SK-N-SH (cell line): ENCODE results near the gene PKIB. TPM values are rescaled to one million over a fixed set of nuclear protein-coding genes. Genes with fewer than 3 reads are reported as not detected.

Experiments used
- CTCF ChIA-PET: fragments of 300-600, 350-600 bp; formaldehyde crosslinking; extraction: SDS; loops from one replicate; lab custom pipeline; 2021; lab: Yijun Ruan, JAX
- POLR2A ChIA-PET: fragments of 350-600 bp; sonication (Branson Sonifier 250); formaldehyde crosslinking; extraction: SDS; loops from one replicate; lab custom pipeline; 2020; ENCODE audit warnings: antibody characterized with exemption, inconsistent platforms; lab: Yijun Ruan, JAX
- DNase-seq: peaks from one replicate; pipeline ENCODE4 v3.0.0; 2012
- H2AFZ ChIP-seq: fragments of 200-600 bp; sonication (generic); 2 replicates; pipeline ENCODE4 v1.8.1; 2016; ENCODE audit warnings: antibody characterized with exemption, mild to moderate bottlenecking, low read depth
- H3F3A ChIP-seq: fragments of 200-600 bp; sonication (generic); replicated peaks from 2 replicates; pipeline ENCODE3; 2016; ENCODE audit warnings: antibody characterized with exemption, mild to moderate bottlenecking; ENCODE audit not compliant: insufficient read depth
- H3K27ac ChIP-seq, 2 experiments: fragments of 200-500 bp in 1 of 2; fragments of 200-600 bp in 1 of 2; sonication (Bioruptor generic) in 1 of 2; sonication (generic), shearing (Covaris generic) in 1 of 2; 2 replicates each; pipeline versions ENCODE4 v1.5.1 to v1.6.1; 2014 to 2016; ENCODE audit warnings: low read depth in 2 of 2, inconsistent platforms in 1 of 2, low read length in 1 of 2, mild to moderate bottlenecking in 1 of 2, mixed read lengths in 1 of 2
- H3K27me3 ChIP-seq: fragments of 200-600 bp; sonication (generic), shearing (Covaris generic); 2 replicates; pipeline ENCODE4 v1.6.1; 2016; ENCODE audit warnings: mixed run types; ENCODE audit not compliant: insufficient read depth
- H3K36me3 ChIP-seq, 2 experiments: fragments of 200-500 bp in 1 of 2; fragments of 200-600 bp in 1 of 2; sonication (Bioruptor generic) in 1 of 2; sonication (generic) in 1 of 2; replicated peaks in 1 of 2; 2 replicates each; pipeline versions ENCODE3 to v1.5.1; 2014 to 2016; ENCODE audit warnings: low read length in 1 of 2, mild to moderate bottlenecking in 1 of 2; ENCODE audit not compliant: insufficient read depth in 2 of 2, control insufficient read depth in 1 of 2
- H3K4me1 ChIP-seq, 2 experiments: fragments of 200-500 bp in 1 of 2; fragments of 200-600 bp in 1 of 2; sonication (Bioruptor generic) in 1 of 2; sonication (generic), shearing (Covaris generic) in 1 of 2; 2 replicates each; pipeline versions ENCODE4 v1.5.1 to v1.6.1; 2014 to 2016; ENCODE audit warnings: low read depth in 1 of 2, low read length in 1 of 2, mixed run types in 1 of 2; ENCODE audit not compliant: insufficient read depth in 2 of 2, control insufficient read depth in 1 of 2
- H3K4me2 ChIP-seq: fragments of 200-600 bp; sonication (generic), shearing (Covaris generic); 2 replicates; pipeline ENCODE4 v1.6.1; 2017; ENCODE audit warnings: mixed run types
- H3K4me3 ChIP-seq, 2 experiments: fragments of 200-500 bp in 1 of 2; fragments of 200-600 bp in 1 of 2; sonication (Bioruptor generic) in 1 of 2; sonication (generic), shearing (Covaris generic) in 1 of 2; 2 replicates each; pipeline versions ENCODE4 v1.5.1 to v1.8.1; 2014 to 2016; ENCODE audit warnings: low read depth in 2 of 2, inconsistent platforms in 1 of 2, low read length in 1 of 2, mild to moderate bottlenecking in 1 of 2, mixed read lengths in 1 of 2, moderate library complexity in 1 of 2
- H3K79me2 ChIP-seq: fragments of 200-600 bp; sonication (generic); 2 replicates; pipeline ENCODE4 v1.8.1; 2017; ENCODE audit warnings: mild to moderate bottlenecking; ENCODE audit not compliant: insufficient read depth
- H3K9ac ChIP-seq: fragments of 200-600 bp; sonication (generic); 2 replicates; pipeline ENCODE4 v1.6.1; 2017; ENCODE audit warnings: mixed run types
- H3K9me2 ChIP-seq: fragments of 200-600 bp; sonication (generic); 2 replicates; pipeline ENCODE4 v1.6.1; 2017; ENCODE audit warnings: mixed run types
- H3K9me3 ChIP-seq: fragments of 200-600 bp; sonication (generic); 2 replicates; pipeline ENCODE4 v1.6.1; 2017; ENCODE audit warnings: mixed run types, mild to moderate bottlenecking, moderate library complexity
- H4K20me1 ChIP-seq: fragments of 200-600 bp; sonication (generic); 2 replicates; pipeline ENCODE4 v1.6.1; 2017; ENCODE audit warnings: mild to moderate bottlenecking, mixed run types; ENCODE audit not compliant: insufficient read depth
- CTCF ChIP-seq: fragments of 200-600 bp; sonication (generic); IDR thresholded peaks from 2 replicates; pipeline ENCODE4 v1.6.1; 2017; ENCODE audit warnings: antibody characterized with exemption, mild to moderate bottlenecking, moderate library complexity
- ELF1 ChIP-seq: IDR thresholded peaks from 2 replicates; pipeline ENCODE4 v1.4.0; 2012
- EZH2phosphoT487 ChIP-seq: fragments of 200-600 bp; sonication (generic); IDR thresholded peaks from 2 replicates; pipeline ENCODE4 v1.6.1; 2017; ENCODE audit warnings: low read depth, mixed run types, mild to moderate bottlenecking, antibody characterized with exemption, moderate library complexity, borderline replicate concordance
- FOSL2 ChIP-seq: IDR thresholded peaks from 2 replicates; pipeline ENCODE4 v1.4.0; 2012; ENCODE audit warnings: low read depth, mild to moderate bottlenecking, moderate library complexity, borderline replicate concordance
- IRF3 ChIP-seq: fragments of 150-350 bp; IDR thresholded peaks from 2 replicates; pipeline ENCODE4 v1.6.1; 2016; ENCODE audit warnings: mild to moderate bottlenecking, low read depth, low read length
- MEF2A ChIP-seq: IDR thresholded peaks from 2 replicates; pipeline ENCODE4 v1.4.0; 2012; ENCODE audit warnings: low read depth, borderline replicate concordance
- MXI1 ChIP-seq: IDR thresholded peaks from 2 replicates; pipeline ENCODE4 v1.6.1; 2012; ENCODE audit warnings: mild to moderate bottlenecking, low read depth, low read length, improper control_type of control experiment
- NFIC ChIP-seq: IDR thresholded peaks from 2 replicates; pipeline ENCODE4 v1.4.0; 2012; ENCODE audit warnings: borderline replicate concordance
- NRF1 ChIP-seq: IDR thresholded peaks from 2 replicates; pipeline ENCODE4 v1.6.1; 2012; ENCODE audit warnings: low read depth, mild to moderate bottlenecking, low read length
- RAD21 ChIP-seq: IDR thresholded peaks from 2 replicates; pipeline ENCODE4 v1.6.1; 2012; ENCODE audit warnings: mild to moderate bottlenecking, low read length
- RCOR1 ChIP-seq: fragments of 150-350 bp; IDR thresholded peaks from 2 replicates; pipeline ENCODE4 v1.6.1; 2017; ENCODE audit warnings: antibody characterized with exemption, low read length
- RFX5 ChIP-seq: IDR thresholded peaks from 2 replicates; pipeline ENCODE4 v1.6.1; 2012; ENCODE audit warnings: mild to moderate bottlenecking, improper control_type of control experiment, low read length
- SMC3 ChIP-seq: IDR thresholded peaks from 2 replicates; pipeline ENCODE4 v1.6.1; 2012; ENCODE audit warnings: low read depth, low read length, improper control_type of control experiment
- USF1 ChIP-seq: IDR thresholded peaks from 2 replicates; pipeline ENCODE4 v1.4.0; 2012; ENCODE audit warnings: low read depth, borderline replicate concordance
- YY1 ChIP-seq: IDR thresholded peaks from 2 replicates; pipeline ENCODE4 v1.4.0; 2012; ENCODE audit warnings: low read depth, mild to moderate bottlenecking
- WGBS: methylation state at CpG from one replicate; pipeline ENCODE4 v1.1.6; 2017; ENCODE audit warnings: low lambda C conversion rate; 5-methylcytosine and 5-hydroxymethylcytosine counted together
- polyA plus RNA-seq, 3 experiments: library from polyadenylated mRNA; depleted of rRNA; stranded (reverse); fragments of >200 nt; gene quantifications; 2 replicates each; pipeline ENCODE4 v1.2.3, GENCODE V29; 2012
- TF ChIP-seq, protein P1 (sequence below): IDR thresholded peaks from 2 replicates; pipeline ENCODE4 v1.6.1; 2012; ENCODE audit warnings: mild to moderate bottlenecking, low read depth, low read length, moderate library complexity

PKIB gene
- polyA plus RNA-seq, 1 of the 3 experiments (the other 2 are of a cell fraction), result 0.30 TPM

GRCh38 chr6:122751326-122751725 lies 141.1 kb downstream of the PKIB start:
- no peak overlapping the region for H3K27ac ChIP-seq
- POLR2A ChIA-PET, result no interaction called here
- no peaks in the 10 kb centered on the region for H3F3A ChIP-seq
- H3K9me2 ChIP-seq, result no peaks in the 10 kb centered on the region
- H3K4me1 ChIP-seq, result no peaks in the 10 kb centered on the region
- CTCF ChIA-PET, result no interaction called here
- no peak overlapping the region for H3K9ac ChIP-seq
- H4K20me1 ChIP-seq, result no peaks in the 10 kb centered on the region
- WGBS, result 28% methylated on average over 3 of the region's 3 CpGs
- H3K27me3 ChIP-seq, result peaks cover under 1% of the 10 kb centered on the region; the same call in 1 of the 2 replicates
- H3K36me3 ChIP-seq, result no peaks in the 10 kb centered on the region
- no peak overlapping the region for H3K4me3 ChIP-seq
- DNase-seq, result no peak
- no peaks in the 10 kb centered on the region for H3K79me2 ChIP-seq
- no peak overlapping the region for H2AFZ ChIP-seq
- H3K9me3 ChIP-seq, result no peaks in the 10 kb centered on the region; the same call in 1 of the 2 replicates
- no peak overlapping the region for H3K4me2 ChIP-seq
- TF ChIP-seq RAD21 (no peak), FOSL2 (no peak), CTCF (no peak), NRF1 (no peak), RFX5 (no peak), YY1 (no peak), MXI1 (no peak), USF1 (no peak), ELF1 (no peak), NFIC (no peak), SMC3 (no peak), MEF2A (no peak), EZH2phosphoT487 (no peak), RCOR1 (no peak), IRF3 (no peak)
- TF ChIP-seq, protein P1, sequence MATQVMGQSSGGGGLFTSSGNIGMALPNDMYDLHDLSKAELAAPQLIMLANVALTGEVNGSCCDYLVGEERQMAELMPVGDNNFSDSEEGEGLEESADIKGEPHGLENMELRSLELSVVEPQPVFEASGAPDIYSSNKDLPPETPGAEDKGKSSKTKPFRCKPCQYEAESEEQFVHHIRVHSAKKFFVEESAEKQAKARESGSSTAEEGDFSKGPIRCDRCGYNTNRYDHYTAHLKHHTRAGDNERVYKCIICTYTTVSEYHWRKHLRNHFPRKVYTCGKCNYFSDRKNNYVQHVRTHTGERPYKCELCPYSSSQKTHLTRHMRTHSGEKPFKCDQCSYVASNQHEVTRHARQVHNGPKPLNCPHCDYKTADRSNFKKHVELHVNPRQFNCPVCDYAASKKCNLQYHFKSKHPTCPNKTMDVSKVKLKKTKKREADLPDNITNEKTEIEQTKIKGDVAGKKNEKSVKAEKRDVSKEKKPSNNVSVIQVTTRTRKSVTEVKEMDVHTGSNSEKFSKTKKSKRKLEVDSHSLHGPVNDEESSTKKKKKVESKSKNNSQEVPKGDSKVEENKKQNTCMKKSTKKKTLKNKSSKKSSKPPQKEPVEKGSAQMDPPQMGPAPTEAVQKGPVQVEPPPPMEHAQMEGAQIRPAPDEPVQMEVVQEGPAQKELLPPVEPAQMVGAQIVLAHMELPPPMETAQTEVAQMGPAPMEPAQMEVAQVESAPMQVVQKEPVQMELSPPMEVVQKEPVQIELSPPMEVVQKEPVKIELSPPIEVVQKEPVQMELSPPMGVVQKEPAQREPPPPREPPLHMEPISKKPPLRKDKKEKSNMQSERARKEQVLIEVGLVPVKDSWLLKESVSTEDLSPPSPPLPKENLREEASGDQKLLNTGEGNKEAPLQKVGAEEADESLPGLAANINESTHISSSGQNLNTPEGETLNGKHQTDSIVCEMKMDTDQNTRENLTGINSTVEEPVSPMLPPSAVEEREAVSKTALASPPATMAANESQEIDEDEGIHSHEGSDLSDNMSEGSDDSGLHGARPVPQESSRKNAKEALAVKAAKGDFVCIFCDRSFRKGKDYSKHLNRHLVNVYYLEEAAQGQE, result no peak
